ENCODE results near the gene MUC5AC.

Gene MUC5AC

GRCh38 chr11:1195682-1196515 lies 38.1 kb downstream of the MUC5AC start:
- no peak for DNase-seq

- DNase-seq, result no peak
These were observed 39.0 kb downstream of the MUC5AC start for GRCh38 chr11:1196516-1197391.

- no peak for DNase-seq
These were observed 39.7 kb downstream of the MUC5AC start for GRCh38 chr11:1197431-1197885.

- DNase-seq, result no peak
These were observed 40.3 kb downstream of the MUC5AC start for GRCh38 chr11:1197886-1198560.

- no peak for DNase-seq
These were observed 40.9 kb downstream of the MUC5AC start for GRCh38 chr11:1198561-1199240.

GRCh38 chr11:1199241-1199750 lies 41.5 kb downstream of the MUC5AC start:
- DNase-seq, result no peak

GRCh38 chr11:1199751-1200610 lies 42.2 kb downstream of the MUC5AC start:
- DNase-seq, result no peak

- no peak for DNase-seq
These were observed 42.9 kb downstream of the MUC5AC start for GRCh38 chr11:1200611-1201191.

GRCh38 chr11:1201395-1202153 lies 43.8 kb downstream of the MUC5AC start:
- DNase-seq, result no peak

GRCh38 chr11:1202154-1202775 lies 44.5 kb downstream of the MUC5AC start:
- no peak for DNase-seq

- DNase-seq, result peak in 28 of 56 donors; percentile 5 to 65 (median 17)
These were observed 45.2 kb downstream of the MUC5AC start for GRCh38 chr11:1202776-1203504.

- DNase-seq, result no peak
These were observed 45.9 kb downstream of the MUC5AC start for GRCh38 chr11:1203505-1204271.

GRCh38 chr11:1204381-1205101 lies 46.8 kb downstream of the MUC5AC start:
- DNase-seq, result no peak

- DNase-seq, result no peak
These were observed 47.6 kb downstream of the MUC5AC start for GRCh38 chr11:1205121-1205986.

GRCh38 chr11:1205987-1206331 lies 48.2 kb downstream of the MUC5AC start:
- DNase-seq, result no peak

Data from nucleus accumbens (tissue), 56 donors.